ENCODE results near the gene LBHD1.

LBHD1 gene

DNA sequence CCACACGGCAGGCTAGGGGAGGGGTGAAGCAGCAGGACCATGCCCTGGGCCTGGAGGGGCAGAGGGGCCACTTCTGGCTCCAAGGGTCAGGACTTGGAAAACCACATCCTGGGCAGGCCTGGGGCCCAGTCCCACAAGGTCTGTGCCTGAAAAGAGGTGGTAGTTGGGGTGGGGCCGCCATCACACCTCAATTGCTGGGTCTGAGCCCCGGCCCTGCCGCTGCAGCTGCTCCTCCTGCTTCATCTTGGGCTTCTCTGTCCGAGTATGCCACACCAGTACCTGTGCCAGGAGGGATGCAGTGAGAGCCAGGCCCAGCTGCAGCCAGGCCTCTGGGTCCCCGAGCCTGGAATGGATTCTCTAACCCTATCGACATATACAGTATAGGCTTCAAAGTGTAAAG is 56.5 kb downstream of the LBHD1 start:
- no peak for DNase-seq (ENCODE audit: low spot score)

DNA sequence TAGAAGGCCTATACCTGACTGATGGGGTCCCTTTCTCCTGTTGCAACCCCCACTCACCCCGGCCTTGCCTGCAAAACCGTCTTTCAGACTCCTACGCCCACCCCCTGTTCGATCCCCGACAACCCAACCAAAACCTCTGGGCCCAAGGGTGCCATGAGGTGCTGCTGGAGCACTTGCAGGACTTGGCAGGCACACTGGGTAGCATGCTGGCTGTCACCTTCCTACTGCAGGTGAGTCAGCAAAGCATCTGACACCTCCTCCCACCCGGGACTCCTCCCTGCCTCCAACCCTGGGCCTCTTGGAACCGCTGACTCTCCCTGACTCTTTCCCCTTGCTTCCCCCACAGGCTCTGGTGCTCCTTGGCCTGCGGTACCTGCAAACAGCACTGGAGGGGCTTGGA is 57.8 kb downstream of the LBHD1 start:
- no peak for DNase-seq (ENCODE audit: low spot score)

DNA sequence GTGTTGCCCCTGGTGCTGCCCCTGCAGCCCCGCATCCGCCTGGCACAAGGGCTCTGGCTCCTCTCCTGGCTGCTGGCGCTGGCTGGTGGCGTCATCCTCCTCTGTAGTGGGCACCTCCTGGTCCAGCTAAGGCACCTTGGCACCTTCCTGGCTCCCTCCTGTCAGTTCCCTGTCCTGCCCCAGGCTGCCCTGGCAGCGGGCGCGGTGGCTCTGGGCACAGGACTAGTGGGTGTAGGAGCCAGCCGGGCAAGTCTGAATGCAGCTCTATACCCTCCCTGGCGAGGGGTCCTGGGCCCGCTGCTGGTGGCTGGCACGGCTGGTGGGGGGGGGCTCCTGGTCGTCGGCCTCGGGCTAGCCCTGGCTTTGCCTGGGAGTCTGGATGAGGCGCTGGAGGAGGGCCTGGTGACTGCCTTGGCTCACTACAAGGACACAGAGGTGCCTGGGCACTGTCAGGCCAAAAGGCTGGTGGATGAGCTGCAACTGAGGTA is 58.7 kb downstream of the LBHD1 start:
- DNase-seq (ENCODE audit: low spot score), result no peak
